PFSK-1 (cell line): ENCODE results near the gene BCAS3.

ENCODE experiments used
- FOXP2 ChIP-seq: optimal IDR thresholded peaks from 2 replicates; pipeline ENCODE3; 2011; ENCODE audit warnings: borderline replicate concordance, control low read depth, inconsistent platforms; ENCODE audit not compliant: insufficient read depth; ENCODE audit errors: extremely low read length, extremely low read depth
- POLR2AphosphoS5 ChIP-seq: IDR thresholded peaks from 2 replicates; pipeline ENCODE4 v1.6.1; 2012; ENCODE audit warnings: low read depth, mild to moderate bottlenecking, control low read depth, low read length, moderate library complexity
- REST ChIP-seq, 2 experiments: IDR thresholded peaks; 2 replicates each; pipeline versions ENCODE4 v1.6.1 to v1.8.0; 2011 to 2012; ENCODE audit warnings: low read depth in 2 of 2, low read length in 2 of 2, control low read depth in 1 of 2, inconsistent platforms in 1 of 2, mild to moderate bottlenecking in 1 of 2, moderate library complexity in 1 of 2; ENCODE audit not compliant: insufficient read depth in 1 of 2
- SIN3A ChIP-seq: IDR thresholded peaks from 2 replicates; pipeline ENCODE4 v1.6.1; 2012; ENCODE audit warnings: mild to moderate bottlenecking, low read length, moderate library complexity, borderline replicate concordance; ENCODE audit not compliant: insufficient read depth
- TAF1 ChIP-seq: IDR thresholded peaks from 2 replicates; pipeline ENCODE4 v1.6.1; 2012; ENCODE audit warnings: low read length, control low read depth, borderline replicate concordance; ENCODE audit not compliant: insufficient read depth

Gene BCAS3

GRCh38 chr17:60767744-60768308 is 90.2 kb downstream of the BCAS3 start:
- TF ChIP-seq TAF1 (no peak), REST (IDR thresholded peaks at IDR 0.05; ENCODE audit: insufficient read depth in 1 of 2, low read depth in 2 of 2, low read length in 2 of 2) (no peak), POLR2AphosphoS5 (no peak), FOXP2 (no peak), SIN3A (no peak)

GRCh38 chr17:60769327-60769726 is 91.7 kb downstream of the BCAS3 start:
- TF ChIP-seq FOXP2 (no peak), POLR2AphosphoS5 (no peak), REST (IDR thresholded peaks at IDR 0.05; ENCODE audit: insufficient read depth in 1 of 2, low read depth in 2 of 2, low read length in 2 of 2) (no peak), SIN3A (no peak), TAF1 (no peak)

- no peak for TF ChIP-seq REST (IDR thresholded peaks at IDR 0.05; ENCODE audit: insufficient read depth in 1 of 2, low read depth in 2 of 2, low read length in 2 of 2)
- TF ChIP-seq SIN3A, result no peak
Observed at GRCh38 chr17:60770946-60771422, 93.3 kb downstream of the BCAS3 start.

- no peak for TF ChIP-seq POLR2AphosphoS5
- TF ChIP-seq FOXP2, result no peak
- no peak for TF ChIP-seq TAF1
- TF ChIP-seq SIN3A, result no peak
- no peak for TF ChIP-seq REST (IDR thresholded peaks at IDR 0.05; ENCODE audit: insufficient read depth in 1 of 2, low read depth in 2 of 2, low read length in 2 of 2)
Observed at GRCh38 chr17:60773552-60773951, 95.9 kb downstream of the BCAS3 start.

- TF ChIP-seq SIN3A (no peak), FOXP2 (no peak), TAF1 (no peak), POLR2AphosphoS5 (no peak), REST (IDR thresholded peaks at IDR 0.05; ENCODE audit: insufficient read depth in 1 of 2, low read depth in 2 of 2, low read length in 2 of 2) (no peak)
Observed at GRCh38 chr17:60781880-60782412, 104.3 kb downstream of the BCAS3 start.
